Activated B cell treated with CpG ODN at 0.5 μM for 24 hours (primary cell): Measurements from ENCODE around the gene ULK2. TPM values are rescaled to one million over a fixed set of nuclear protein-coding genes. Genes with fewer than 3 reads are reported as not detected.

Experiments used
- ATAC-seq: fragments of 200-7000 bp; cut with Tn5 transposase; one replicate; pipeline ENCODE4 v1.10.0; 2021; ENCODE audit warnings: low read depth, mild to moderate bottlenecking, moderate library complexity
- CTCF ChIA-PET: fragments of 350-600 bp; sonication (Branson Sonifier 250); formaldehyde crosslinking; loops from one replicate; lab custom pipeline; 2021; ENCODE audit warnings: antibody characterized with exemption; lab: Charles Lee
- POLR2A ChIA-PET: fragments of 350-600 bp; sonication (Branson Sonifier 250); formaldehyde crosslinking; loops from one replicate; lab custom pipeline; 2021; ENCODE audit warnings: antibody characterized with exemption; lab: Charles Lee
- DNase-seq: peaks from one replicate; pipeline ENCODE4 v3.0.0; 2022
- H3K27ac Mint-ChIP-seq: one replicate; pipeline ENCODE4 v1.8.0; 2020; ENCODE audit warnings: mixed read lengths
- H3K27me3 Mint-ChIP-seq: one replicate; pipeline ENCODE4 v1.8.0; 2021; ENCODE audit warnings: mixed read lengths
- H3K36me3 Mint-ChIP-seq: one replicate; pipeline ENCODE4 v1.8.0; 2021; ENCODE audit warnings: low read depth, mixed read lengths
- H3K4me1 Mint-ChIP-seq: one replicate; pipeline ENCODE4 v1.8.0; 2021; ENCODE audit warnings: mixed read lengths
- H3K4me3 Mint-ChIP-seq: one replicate; pipeline ENCODE4 v1.8.0; 2020; ENCODE audit warnings: mild to moderate bottlenecking, mixed read lengths
- H3K9me3 Mint-ChIP-seq: one replicate; pipeline ENCODE4 v1.8.0; 2020; ENCODE audit warnings: mixed read lengths
- intact Hi-C: fragments of 100-400 bp; cut with micrococcal nuclease; formaldehyde crosslinking; loops from one replicate; pipeline ENCODE4 v1.15.1; 2024
- total RNA-seq: library from RNA; stranded (reverse); gene quantifications from 2 replicates; pipeline ENCODE4 v1.2.3, GENCODE V29; 2022
- TF ChIP-seq, protein P1 (sequence below): fragments of 200-600 bp; IDR thresholded peaks from one replicate; pipeline ENCODE4 v1.8.0; 2022; ENCODE audit warnings: antibody characterized with exemption, mild to moderate bottlenecking

The ULK2 gene
- total RNA-seq, 1 donor from 2014 or later = 3.0 TPM

- Mint-ChIP-seq H3K27me3 (no peaks in the 10 kb centered on the region), H3K4me1 (peaks cover 4% of the 10 kb centered on the region), H3K4me3 (no peak overlapping the region), H3K9me3 (no peaks in the 10 kb centered on the region), H3K36me3 (no peaks in the 10 kb centered on the region), H3K27ac (no peak overlapping the region)
- CTCF ChIA-PET = no interaction called here
- POLR2A ChIA-PET = no interaction called here
- intact Hi-C loops = no loop called here
- TF ChIP-seq, protein P1, sequence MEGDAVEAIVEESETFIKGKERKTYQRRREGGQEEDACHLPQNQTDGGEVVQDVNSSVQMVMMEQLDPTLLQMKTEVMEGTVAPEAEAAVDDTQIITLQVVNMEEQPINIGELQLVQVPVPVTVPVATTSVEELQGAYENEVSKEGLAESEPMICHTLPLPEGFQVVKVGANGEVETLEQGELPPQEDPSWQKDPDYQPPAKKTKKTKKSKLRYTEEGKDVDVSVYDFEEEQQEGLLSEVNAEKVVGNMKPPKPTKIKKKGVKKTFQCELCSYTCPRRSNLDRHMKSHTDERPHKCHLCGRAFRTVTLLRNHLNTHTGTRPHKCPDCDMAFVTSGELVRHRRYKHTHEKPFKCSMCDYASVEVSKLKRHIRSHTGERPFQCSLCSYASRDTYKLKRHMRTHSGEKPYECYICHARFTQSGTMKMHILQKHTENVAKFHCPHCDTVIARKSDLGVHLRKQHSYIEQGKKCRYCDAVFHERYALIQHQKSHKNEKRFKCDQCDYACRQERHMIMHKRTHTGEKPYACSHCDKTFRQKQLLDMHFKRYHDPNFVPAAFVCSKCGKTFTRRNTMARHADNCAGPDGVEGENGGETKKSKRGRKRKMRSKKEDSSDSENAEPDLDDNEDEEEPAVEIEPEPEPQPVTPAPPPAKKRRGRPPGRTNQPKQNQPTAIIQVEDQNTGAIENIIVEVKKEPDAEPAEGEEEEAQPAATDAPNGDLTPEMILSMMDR = no peak
- ATAC-seq (no peak), DNase-seq (no peak)
These were observed 37.7 kb downstream of the ULK2 start for GRCh38 chr17:19830061-19830460.

- Mint-ChIP-seq H3K36me3 (no peaks in the 10 kb centered on the region), H3K27me3 (no peaks in the 10 kb centered on the region), H3K4me1 (no peaks in the 10 kb centered on the region), H3K4me3 (no peak overlapping the region), H3K9me3 (no peaks in the 10 kb centered on the region), H3K27ac (no peak overlapping the region)
- ChIA-PET POLR2A (no interaction called here), CTCF (no interaction called here)
- ATAC-seq (no peak), DNase-seq (no peak)
- intact Hi-C loops = no loop called here
- TF ChIP-seq, protein P1 = no peak
These were observed 55.3 kb downstream of the ULK2 start for GRCh38 chr17:19812407-19812806.

- intact Hi-C loops = no loop called here
- ATAC-seq (no peak), DNase-seq (no peak)
- Mint-ChIP-seq H3K4me3 (no peak overlapping the region), H3K4me1 (no peaks in the 10 kb centered on the region), H3K27me3 (no peaks in the 10 kb centered on the region), H3K9me3 (no peaks in the 10 kb centered on the region), H3K36me3 (no peaks in the 10 kb centered on the region), H3K27ac (no peak overlapping the region)
- ChIA-PET CTCF (no interaction called here), POLR2A (no interaction called here)
- TF ChIP-seq, protein P1 = no peak
These were observed 62.7 kb downstream of the ULK2 start for GRCh38 chr17:19805006-19805405.

DNA sequence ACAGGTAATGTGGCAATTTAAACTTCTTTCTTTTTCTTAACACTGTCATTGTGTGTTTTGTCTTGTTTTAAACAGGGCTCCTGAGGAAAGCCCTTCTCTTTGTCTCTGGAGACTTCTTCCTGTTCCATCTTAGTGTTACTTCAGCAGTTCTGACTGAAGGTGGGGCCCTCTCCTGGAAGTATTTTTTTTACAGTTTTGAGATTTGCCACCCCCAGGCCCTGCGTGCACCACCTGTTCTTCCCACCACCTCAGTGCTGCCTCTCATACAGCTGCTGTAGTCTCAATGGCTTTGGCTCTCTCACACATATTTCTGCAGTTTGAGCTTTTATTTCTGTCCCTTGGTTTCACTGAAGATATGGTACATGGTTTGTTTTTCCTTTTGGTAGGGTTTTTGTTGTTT is 67.2 kb downstream of the ULK2 start:
- Mint-ChIP-seq H3K9me3 (peaks cover 6% of the 10 kb centered on the region), H3K4me1 (no peaks in the 10 kb centered on the region), H3K27me3 (no peaks in the 10 kb centered on the region), H3K36me3 (peaks cover 12% of the 10 kb centered on the region), H3K4me3 (no peak overlapping the region), H3K27ac (no peak overlapping the region)
- TF ChIP-seq, protein P1 = no peak
- intact Hi-C loops = no loop called here
- no peak for ATAC-seq
- CTCF ChIA-PET = no interaction called here
- POLR2A ChIA-PET = no interaction called here
- no peak for DNase-seq

DNA sequence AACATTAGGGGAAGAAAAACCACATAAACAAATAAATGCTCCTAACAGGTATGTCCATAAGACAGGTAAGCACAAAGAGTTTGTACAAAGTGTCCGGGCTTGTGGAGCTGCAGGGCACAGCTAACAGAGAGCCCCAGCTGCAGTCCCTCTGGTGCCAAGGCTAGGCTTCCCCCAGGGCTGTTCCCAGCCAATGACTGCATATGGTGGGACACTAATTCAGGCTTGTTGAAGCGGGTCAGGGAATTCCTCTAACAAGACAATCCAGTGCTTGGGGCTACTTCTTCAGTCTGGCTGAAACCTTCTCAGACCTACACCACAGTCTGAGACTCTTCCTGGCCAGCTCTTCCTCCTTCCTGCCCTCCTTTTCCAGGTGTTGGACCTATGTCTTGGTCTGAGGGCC is 67.9 kb downstream of the ULK2 start:
- Mint-ChIP-seq H3K27me3 (no peaks in the 10 kb centered on the region), H3K27ac (no peak overlapping the region), H3K36me3 (peaks cover 14% of the 10 kb centered on the region), H3K4me1 (no peaks in the 10 kb centered on the region), H3K9me3 (peaks cover 8% of the 10 kb centered on the region), H3K4me3 (no peak overlapping the region)
- ChIA-PET CTCF (no interaction called here), POLR2A (no interaction called here)
- intact Hi-C loops = no loop called here
- TF ChIP-seq, protein P1 = no peak
- ATAC-seq (no peak), DNase-seq (no peak)
